Panc1 (cell line): ENCODE data around the gene GTPBP10. TPM values are rescaled to one million over a fixed set of nuclear protein-coding genes. Genes with fewer than 3 reads are reported as not detected.
A peak's percentile ranks its signal among the peaks of the same experiment; 100 is the strongest.

Experiments
- ATAC-seq: fragments of 200-7000 bp; cut with Tn5 transposase; 2 replicates; pipeline ENCODE4 v1.9.1; 2020; ENCODE audit warnings: mild to moderate bottlenecking, moderate library complexity
- BruUV-seq: library from RNA; stranded (reverse); fragments of 400-500 nt; replicated peaks from 2 replicates; lab custom pipeline; 2021; lab: Mats Ljungman, UMichigan
- CTCF ChIA-PET: fragments of 300-600 bp; sonication (Branson Sonifier 250); formaldehyde crosslinking; loops from one replicate; lab custom pipeline; 2022; ENCODE audit warnings: antibody characterized with exemption; lab: Charles Lee
- POLR2A ChIA-PET: fragments of 300-600 bp; sonication (Branson Sonifier 250); formaldehyde crosslinking; loops from one replicate; lab custom pipeline; 2022; ENCODE audit warnings: antibody characterized with exemption; lab: Charles Lee
- DNase-seq: peaks from one replicate; pipeline ENCODE4 v3.0.0-alpha.2; 2010; ENCODE audit warnings: low read depth, low spot score
- H3K27ac ChIP-seq: 2 replicates; pipeline ENCODE4 v1.5.1; 2011; ENCODE audit warnings: mild to moderate bottlenecking, low read length, inconsistent platforms
- H3K27me3 ChIP-seq: fragments of 200-500 bp; sonication (Bioruptor generic); 2 replicates; pipeline ENCODE4 v1.6.0; 2014; ENCODE audit warnings: low read length, inconsistent platforms; ENCODE audit not compliant: control insufficient read depth, insufficient read depth
- H3K36me3 ChIP-seq: fragments of 200-500 bp; sonication (Bioruptor generic); 2 replicates; pipeline ENCODE4 v1.5.1; 2014; ENCODE audit warnings: inconsistent platforms, mild to moderate bottlenecking, low read length, moderate library complexity; ENCODE audit not compliant: control insufficient read depth, insufficient read depth
- H3K4me1 ChIP-seq: 2 replicates; pipeline ENCODE4 v1.5.1; 2011; ENCODE audit warnings: inconsistent platforms, mild to moderate bottlenecking, low read length, moderate library complexity; ENCODE audit not compliant: control insufficient read depth, insufficient read depth
- H3K4me3 ChIP-seq, 2 experiments: 2 replicates each; pipeline ENCODE4 v1.5.1; 2011 to 2012; ENCODE audit warnings: low read depth in 2 of 2, low read length in 2 of 2, mild to moderate bottlenecking in 2 of 2, inconsistent platforms in 1 of 2, moderate library complexity in 1 of 2
- H3K9me3 ChIP-seq: fragments of 200-500 bp; sonication (Bioruptor generic); 2 replicates; pipeline ENCODE4 v1.5.1; 2014; ENCODE audit warnings: low read depth, mild to moderate bottlenecking, inconsistent platforms, low read length, moderate library complexity; ENCODE audit not compliant: control insufficient read depth, insufficient read depth
- POLR2AphosphoS5 ChIP-seq: IDR thresholded peaks from 2 replicates; pipeline ENCODE4 v1.6.1; 2012; ENCODE audit warnings: mild to moderate bottlenecking, low read depth, low read length, moderate library complexity
- REST ChIP-seq, 2 experiments: IDR thresholded peaks; 2 replicates each; pipeline ENCODE4 v1.6.1; 2011 to 2012; ENCODE audit warnings: low read depth in 2 of 2, control low read depth in 1 of 2, low read length in 1 of 2, mild to moderate bottlenecking in 1 of 2, moderate library complexity in 1 of 2; ENCODE audit not compliant: insufficient read depth in 1 of 2
- SIN3A ChIP-seq: IDR thresholded peaks from 2 replicates; pipeline ENCODE4 v1.6.1; 2012; ENCODE audit warnings: low read depth, mild to moderate bottlenecking, low read length, moderate library complexity, borderline replicate concordance; ENCODE audit not compliant: insufficient read depth
- TCF7L2 ChIP-seq: IDR thresholded peaks from 2 replicates; pipeline ENCODE4 v1.6.1; 2011; ENCODE audit warnings: mild to moderate bottlenecking, low read depth, low read length, inconsistent platforms
- in situ Hi-C: cut with HindIII; loops from 2 replicates; pipeline ENCODE4 v1.10.0; 2016; ENCODE audit warnings: low sequenced_read_pairs, low pct_unique_long_range_greater_than_20kb
- intact Hi-C: fragments of 100-400 bp; cut with micrococcal nuclease; formaldehyde crosslinking; loops from one replicate; pipeline ENCODE4 v1.10.0; 2022; ENCODE audit not compliant: unreplicated experiment
- total RNA-seq: library from RNA; stranded (reverse); gene quantifications from one replicate; pipeline ENCODE4 v1.2.1, GENCODE V29; 2021; ENCODE audit not compliant: unreplicated experiment
- TF ChIP-seq, protein P1 (sequence below): fragments of 450-650 bp; IDR thresholded peaks from 2 replicates; pipeline ENCODE4 v1.5.1; 2017; ENCODE audit warnings: mild to moderate bottlenecking

Gene GTPBP10
- total RNA-seq, 1 experiment from 2014 or later, result 23.7 TPM

GRCh38 chr7:90407484-90407821, 60.9 kb downstream of the GTPBP10 start:
- in situ Hi-C loops, result no loop called here
- ChIA-PET POLR2A (no interaction called here), CTCF (no interaction called here)
- Histone ChIP-seq H3K27me3 (no peaks in the 10 kb centered on the region; the same call in 1 of the 2 replicates), H3K36me3 (peaks cover 7% of the 10 kb centered on the region), H3K9me3 (no peaks in the 10 kb centered on the region), H3K4me3 (no peak overlapping the region), H3K4me1 (peaks cover 4% of the 10 kb centered on the region; the same call in 1 of the 2 replicates), H3K27ac (no peak overlapping the region)
- ATAC-seq (no peak), DNase-seq (no peak)
- no peak for TF ChIP-seq SIN3A
- no peak for TF ChIP-seq TCF7L2
- no peak for TF ChIP-seq POLR2AphosphoS5
- TF ChIP-seq REST (IDR thresholded peaks at IDR 0.05; ENCODE audit: insufficient read depth in 1 of 2, low read depth in 2 of 2, low read length in 1 of 2), result no peak
- TF ChIP-seq, protein P1, sequence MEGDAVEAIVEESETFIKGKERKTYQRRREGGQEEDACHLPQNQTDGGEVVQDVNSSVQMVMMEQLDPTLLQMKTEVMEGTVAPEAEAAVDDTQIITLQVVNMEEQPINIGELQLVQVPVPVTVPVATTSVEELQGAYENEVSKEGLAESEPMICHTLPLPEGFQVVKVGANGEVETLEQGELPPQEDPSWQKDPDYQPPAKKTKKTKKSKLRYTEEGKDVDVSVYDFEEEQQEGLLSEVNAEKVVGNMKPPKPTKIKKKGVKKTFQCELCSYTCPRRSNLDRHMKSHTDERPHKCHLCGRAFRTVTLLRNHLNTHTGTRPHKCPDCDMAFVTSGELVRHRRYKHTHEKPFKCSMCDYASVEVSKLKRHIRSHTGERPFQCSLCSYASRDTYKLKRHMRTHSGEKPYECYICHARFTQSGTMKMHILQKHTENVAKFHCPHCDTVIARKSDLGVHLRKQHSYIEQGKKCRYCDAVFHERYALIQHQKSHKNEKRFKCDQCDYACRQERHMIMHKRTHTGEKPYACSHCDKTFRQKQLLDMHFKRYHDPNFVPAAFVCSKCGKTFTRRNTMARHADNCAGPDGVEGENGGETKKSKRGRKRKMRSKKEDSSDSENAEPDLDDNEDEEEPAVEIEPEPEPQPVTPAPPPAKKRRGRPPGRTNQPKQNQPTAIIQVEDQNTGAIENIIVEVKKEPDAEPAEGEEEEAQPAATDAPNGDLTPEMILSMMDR, result no peak
- intact Hi-C loops, result no loop called here
- TSS peak; percentile 39 for BruUV-seq

GRCh38 chr7:90408142-90408541, 61.6 kb downstream of the GTPBP10 start:
- in situ Hi-C loops, result no loop called here

More at GRCh38 chr7:90408142-90408541, 61.6 kb downstream of the GTPBP10 start:
- H3K4me3 ChIP-seq, result no peak overlapping the region
- no peaks in the 10 kb centered on the region for H3K9me3 ChIP-seq
- POLR2A ChIA-PET, result no interaction called here
- H3K27ac ChIP-seq, result no peak overlapping the region
- ATAC-seq (no peak), DNase-seq (no peak)
- BruUV-seq, result no TSS peak
- CTCF ChIA-PET, result no interaction called here
- TF ChIP-seq TCF7L2 (no peak), SIN3A (no peak), POLR2AphosphoS5 (no peak), REST (IDR thresholded peaks at IDR 0.05; ENCODE audit: insufficient read depth in 1 of 2, low read depth in 2 of 2, low read length in 1 of 2) (no peak)
- TF ChIP-seq, protein P1, result no peak
- H3K27me3 ChIP-seq, result no peaks in the 10 kb centered on the region
- intact Hi-C loops, result no loop called here
- H3K36me3 ChIP-seq, result peaks cover 7% of the 10 kb centered on the region
- peaks cover 4% of the 10 kb centered on the region; the same call in 1 of the 2 replicates for H3K4me1 ChIP-seq
